ENCODE measurements around the gene FLNB. TPM values are rescaled to one million over a fixed set of nuclear protein-coding genes. Genes with fewer than 3 reads are reported as not detected.
A peak's percentile ranks its signal among the peaks of the same experiment; 100 is the strongest.

FLNB gene
- total and polyA plus RNA-seq, 9 of the 15 experiments (the other 6 are each of a cell fraction or from before 2014, with no cell fraction given) = 9.4 to 48.1 (median 25.6) TPM

GRCh38 chr3:57998366-57999283, 9.6 kb upstream of the FLNB start (continued):
- TF ChIP-seq ZNF280A (IDR thresholded peaks at IDR 0.05; ENCODE audit: low read depth, partially characterized antibody) (no peak), SMARCE1 (IDR thresholded peaks at IDR 0.05) (peak; percentile 62; the same call in 1 of the 2 replicates), ESRRA (IDR thresholded peaks at IDR 0.05; ENCODE audit: borderline replicate concordance, low read depth) (peak; percentile 95), MBD2 (IDR thresholded peaks at IDR 0.05; ENCODE audit: borderline replicate concordance, low read depth) (no peak), TAL1 (IDR thresholded peaks at IDR 0.05) (peak; percentile 6; the same call in 1 of the 2 replicates), RB1 (IDR thresholded peaks at IDR 0.05; ENCODE audit: low read depth) (no peak), TEAD4 (IDR thresholded peaks at IDR 0.05; ENCODE audit: low read length) (peak; percentile 56; the same call in 1 of the 2 replicates), TEAD4 (CRISPR knock-in tag; IDR thresholded peaks at IDR 0.05; ENCODE audit: borderline replicate concordance) (no peak), SNIP1 (IDR thresholded peaks at IDR 0.05; ENCODE audit: low read depth) (no peak), NR2C1 (IDR thresholded peaks at IDR 0.05) (no peak), NR2C1 (tag; IDR thresholded peaks at IDR 0.05) (no peak), NFE2 (IDR thresholded peaks at IDR 0.05; ENCODE audit: low read depth) (peak; percentile 80), ZNF655 (CRISPR knock-in tag; IDR thresholded peaks at IDR 0.05) (no peak), SMARCB1 (IDR thresholded peaks at IDR 0.05; ENCODE audit: insufficient read length, low read depth) (no peak), FOXJ2 (tag; IDR thresholded peaks at IDR 0.05) (peak; percentile 36; the same call in 1 of the 2 replicates), EZH2 (IDR thresholded peaks at IDR 0.05; ENCODE audit: borderline replicate concordance, low read depth, low read length) (no peak), MCM2 (IDR thresholded peaks at IDR 0.05; ENCODE audit: low read depth) (no peak), PHF20 (IDR thresholded peaks at IDR 0.05; ENCODE audit: partially characterized antibody) (no peak), ZNF277 (CRISPR knock-in tag; IDR thresholded peaks at IDR 0.05; ENCODE audit: borderline replicate concordance) (no peak), KAT8 (IDR thresholded peaks at IDR 0.05; ENCODE audit: low read depth) (no peak), ZNF512 (tag; IDR thresholded peaks at IDR 0.05) (peak; percentile 99), MYNN (IDR thresholded peaks at IDR 0.05) (peak; percentile 40; the same call in 1 of the 2 replicates), MYNN (CRISPR knock-in tag; IDR thresholded peaks at IDR 0.05) (no peak), ZC3H4 (CRISPR knock-in tag; IDR thresholded peaks at IDR 0.05; ENCODE audit: borderline replicate concordance) (no peak), ZKSCAN3 (CRISPR knock-in tag; IDR thresholded peaks at IDR 0.05) (no peak), ZNF140 (CRISPR knock-in tag; IDR thresholded peaks at IDR 0.05) (no peak)

Data from K562 (cell line).